GM12892 (cell line): ENCODE results near the gene SMDT1.

Source experiments
- POLR2A ChIP-seq: IDR thresholded peaks from 2 replicates; pipeline ENCODE4 v1.6.1; 2011; ENCODE audit warnings: low read depth, low read length, control low read depth
- POLR2AphosphoS5 ChIP-seq: IDR thresholded peaks from 2 replicates; pipeline ENCODE4 v1.6.1; 2011; ENCODE audit warnings: low read depth, low read length, control low read depth

GRCh38 chr22:42060489-42060888 is 19.0 kb upstream of the SMDT1 start:
- TF ChIP-seq POLR2AphosphoS5 (no peak), POLR2A (no peak)
